Stimulated activated CD8-positive, alpha-beta memory T cell treated with anti-CD3 and anti-CD28 coated beads, Interleukin-4, amount 100 ng/mL, for 48 hours (primary cell): ENCODE results near the gene TNRC6B.
"Not testable (repeated sequence)": the region's sequence is repeated elsewhere in the genome, so short reads cannot be mapped to it uniquely, and the experiment has no call there.

Experiments
- DNase-seq: peaks from one replicate; pipeline ENCODE4 v3.0.0-alpha.2; 2020

TNRC6B gene, protein sequence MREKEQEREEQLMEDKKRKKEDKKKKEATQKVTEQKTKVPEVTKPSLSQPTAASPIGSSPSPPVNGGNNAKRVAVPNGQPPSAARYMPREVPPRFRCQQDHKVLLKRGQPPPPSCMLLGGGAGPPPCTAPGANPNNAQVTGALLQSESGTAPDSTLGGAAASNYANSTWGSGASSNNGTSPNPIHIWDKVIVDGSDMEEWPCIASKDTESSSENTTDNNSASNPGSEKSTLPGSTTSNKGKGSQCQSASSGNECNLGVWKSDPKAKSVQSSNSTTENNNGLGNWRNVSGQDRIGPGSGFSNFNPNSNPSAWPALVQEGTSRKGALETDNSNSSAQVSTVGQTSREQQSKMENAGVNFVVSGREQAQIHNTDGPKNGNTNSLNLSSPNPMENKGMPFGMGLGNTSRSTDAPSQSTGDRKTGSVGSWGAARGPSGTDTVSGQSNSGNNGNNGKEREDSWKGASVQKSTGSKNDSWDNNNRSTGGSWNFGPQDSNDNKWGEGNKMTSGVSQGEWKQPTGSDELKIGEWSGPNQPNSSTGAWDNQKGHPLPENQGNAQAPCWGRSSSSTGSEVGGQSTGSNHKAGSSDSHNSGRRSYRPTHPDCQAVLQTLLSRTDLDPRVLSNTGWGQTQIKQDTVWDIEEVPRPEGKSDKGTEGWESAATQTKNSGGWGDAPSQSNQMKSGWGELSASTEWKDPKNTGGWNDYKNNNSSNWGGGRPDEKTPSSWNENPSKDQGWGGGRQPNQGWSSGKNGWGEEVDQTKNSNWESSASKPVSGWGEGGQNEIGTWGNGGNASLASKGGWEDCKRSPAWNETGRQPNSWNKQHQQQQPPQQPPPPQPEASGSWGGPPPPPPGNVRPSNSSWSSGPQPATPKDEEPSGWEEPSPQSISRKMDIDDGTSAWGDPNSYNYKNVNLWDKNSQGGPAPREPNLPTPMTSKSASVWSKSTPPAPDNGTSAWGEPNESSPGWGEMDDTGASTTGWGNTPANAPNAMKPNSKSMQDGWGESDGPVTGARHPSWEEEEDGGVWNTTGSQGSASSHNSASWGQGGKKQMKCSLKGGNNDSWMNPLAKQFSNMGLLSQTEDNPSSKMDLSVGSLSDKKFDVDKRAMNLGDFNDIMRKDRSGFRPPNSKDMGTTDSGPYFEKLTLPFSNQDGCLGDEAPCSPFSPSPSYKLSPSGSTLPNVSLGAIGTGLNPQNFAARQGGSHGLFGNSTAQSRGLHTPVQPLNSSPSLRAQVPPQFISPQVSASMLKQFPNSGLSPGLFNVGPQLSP (N-terminal part only)

DNA sequence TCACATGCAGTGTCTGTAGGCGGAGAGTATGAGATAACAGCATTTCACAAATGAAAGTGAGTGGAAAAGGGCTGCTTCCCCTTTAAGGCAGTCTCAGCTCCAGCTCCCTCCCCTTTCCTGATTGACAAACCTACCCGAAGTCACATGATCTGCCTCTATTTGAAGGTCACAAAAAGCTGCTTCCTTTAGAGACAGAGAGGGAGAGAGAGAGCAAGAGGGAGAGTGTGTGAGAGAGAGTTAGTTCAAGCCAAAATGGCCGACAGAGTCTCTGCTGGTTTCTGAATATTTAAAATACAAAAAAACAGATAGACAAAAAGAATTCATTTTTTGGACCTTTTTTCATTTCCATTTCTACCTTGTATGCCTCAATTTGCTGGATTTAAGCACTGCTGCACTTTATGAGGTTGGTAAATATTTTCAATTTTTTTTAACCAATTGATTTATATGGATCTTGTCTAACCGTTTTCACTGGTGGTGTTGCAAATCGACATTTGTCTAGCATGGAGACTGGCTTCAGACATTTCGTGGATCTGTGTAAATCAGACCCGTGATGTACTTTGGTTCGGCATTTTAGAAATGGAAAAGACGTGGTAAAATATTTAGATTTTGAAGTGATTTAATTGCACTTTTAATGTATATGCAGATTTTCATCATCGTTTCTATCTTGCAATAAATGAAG lies at the start of gene TNRC6B:
TSS of gene TNRC6B (plus strand) at position 188 of the 679 bp plus-strand sequence. CDS start at position 399, 211 bp downstream.
- DNase-seq: peak; percentile 75

DNA sequence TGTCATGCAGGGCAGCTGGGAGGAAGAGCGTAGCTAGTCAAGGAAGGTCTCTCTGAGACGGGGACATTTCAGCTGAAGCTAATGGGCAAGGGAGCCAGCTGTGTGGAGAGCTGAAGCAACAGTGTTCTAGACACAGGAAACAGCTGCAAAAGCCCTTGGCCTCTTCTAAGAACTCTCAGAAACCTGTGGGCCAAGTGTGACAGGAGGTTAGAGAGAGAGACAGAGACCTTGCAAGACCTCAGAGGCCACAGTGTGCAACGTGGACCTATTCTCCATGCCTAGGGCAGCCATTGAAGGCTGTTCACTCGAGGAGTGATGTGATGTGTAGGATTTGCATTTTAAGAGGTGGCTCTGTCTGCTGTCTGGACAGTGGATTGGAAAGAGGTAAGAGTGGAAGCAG lies 48.7 kb upstream of the TNRC6B start:
- peak; percentile 33 for DNase-seq

DNA sequence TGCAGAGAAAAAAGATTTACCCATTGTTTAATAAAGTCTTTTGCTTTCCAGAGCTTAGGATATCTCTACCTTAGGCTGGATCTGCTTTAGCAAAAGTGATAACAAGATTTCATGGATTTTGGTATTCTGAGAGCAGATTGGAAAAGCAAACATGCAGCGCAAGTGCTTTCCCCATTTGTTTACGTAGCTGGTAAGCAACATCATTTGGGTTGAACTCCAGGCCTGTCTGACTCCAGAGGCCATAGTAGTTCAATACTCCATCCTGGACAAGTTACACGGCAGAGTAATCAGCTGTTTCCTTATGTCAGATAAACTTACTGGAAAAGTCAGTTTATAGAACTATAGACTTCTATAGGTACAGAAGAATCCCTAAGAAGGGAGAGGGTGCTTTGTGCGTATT lies 40.6 kb upstream of the TNRC6B start:
- no peak for DNase-seq

DNA sequence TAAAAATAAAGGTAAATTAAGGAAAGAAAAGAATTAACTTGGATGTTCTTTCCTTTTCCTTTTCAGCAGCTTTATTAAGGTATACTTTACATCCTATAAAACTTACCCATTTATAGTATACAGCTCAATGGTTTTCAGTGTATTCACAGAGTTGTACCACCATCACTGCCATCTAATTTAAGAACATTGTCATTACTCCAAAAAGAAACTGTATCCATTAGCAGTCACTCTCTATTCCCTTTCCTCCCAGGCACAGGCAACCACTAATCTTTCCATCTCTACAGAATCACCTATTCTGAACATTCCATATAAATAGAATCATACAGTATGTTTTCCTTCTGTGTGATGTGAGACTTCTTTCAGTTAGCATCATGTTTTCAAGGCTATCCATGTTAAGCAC lies 38.9 kb upstream of the TNRC6B start:
- DNase-seq: no peak

DNA sequence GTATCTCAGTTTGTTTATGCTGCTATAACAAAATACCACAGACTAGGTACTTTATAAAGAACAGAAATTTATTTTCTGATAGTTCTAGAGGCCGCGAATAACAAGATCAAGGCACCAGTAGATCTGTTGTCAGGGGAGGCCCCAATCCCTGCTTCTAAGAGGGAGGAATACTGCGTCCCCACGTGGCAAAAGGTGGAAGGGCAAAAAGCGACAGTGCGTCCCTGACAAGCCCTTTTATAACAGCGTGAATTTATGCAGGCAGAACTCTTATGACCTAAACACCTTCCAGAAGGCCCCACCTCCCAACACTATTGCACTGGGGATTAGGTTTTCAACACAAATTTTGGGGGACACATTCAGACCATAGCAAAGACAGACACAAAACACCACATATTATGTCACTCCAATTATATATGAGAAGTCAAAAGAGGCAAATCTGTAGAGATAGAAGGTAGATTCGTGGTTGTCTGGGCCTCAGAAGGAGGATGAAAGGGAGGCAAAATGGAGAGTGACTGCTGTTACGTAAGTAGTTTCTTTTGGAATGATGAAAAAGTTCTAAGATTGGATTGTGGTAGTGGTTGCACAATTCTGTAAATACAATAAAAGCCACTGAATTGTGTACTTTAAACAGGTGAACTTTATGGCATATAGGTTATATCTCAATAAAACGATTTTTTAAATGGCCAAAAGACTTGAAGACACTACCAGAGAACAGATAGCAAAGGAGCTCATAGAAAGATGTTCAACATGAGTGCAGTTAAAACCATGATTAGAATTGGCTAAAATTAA lies 30.1 kb upstream of the TNRC6B start:
- no peak for DNase-seq

DNA sequence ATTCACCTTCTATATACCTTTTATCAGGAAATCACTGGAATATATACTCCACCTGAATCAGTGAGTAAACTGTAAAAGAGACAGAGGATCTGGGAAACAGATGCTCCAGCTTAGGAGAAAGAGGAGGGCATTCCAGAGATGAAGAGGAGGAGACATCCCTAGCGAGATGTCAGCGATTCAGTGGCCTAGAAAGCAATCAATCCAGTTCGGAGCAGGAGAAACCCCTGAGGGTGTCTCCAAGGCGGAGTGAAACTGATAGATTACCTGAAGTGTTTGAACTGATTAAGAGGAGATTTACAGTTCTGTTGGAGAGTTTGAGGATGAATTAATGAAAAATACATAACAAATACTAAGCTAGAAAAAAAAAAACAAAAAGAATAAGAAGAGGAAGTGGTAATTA lies 24.5 kb upstream of the TNRC6B start:
- DNase-seq: no peak

DNA sequence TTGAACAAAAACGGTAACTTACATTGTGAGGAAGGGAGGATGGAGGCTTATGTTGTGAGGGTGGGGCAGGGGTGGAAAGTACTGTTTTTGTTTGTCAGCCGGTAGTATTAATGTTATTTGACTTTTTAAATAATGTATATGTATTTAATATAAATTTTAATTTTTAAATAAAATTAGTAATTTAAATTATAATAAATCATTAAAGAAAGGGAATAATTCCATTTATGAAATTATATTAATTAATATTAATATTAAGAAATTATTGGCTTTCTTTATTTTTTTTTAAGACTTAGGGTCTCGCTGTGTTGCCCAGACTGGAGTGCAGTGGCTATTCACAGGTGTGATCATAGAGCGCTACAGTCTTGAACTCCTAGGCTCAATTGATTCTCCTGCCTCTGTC lies 24.0 kb upstream of the TNRC6B start:
- no peak for DNase-seq

DNA sequence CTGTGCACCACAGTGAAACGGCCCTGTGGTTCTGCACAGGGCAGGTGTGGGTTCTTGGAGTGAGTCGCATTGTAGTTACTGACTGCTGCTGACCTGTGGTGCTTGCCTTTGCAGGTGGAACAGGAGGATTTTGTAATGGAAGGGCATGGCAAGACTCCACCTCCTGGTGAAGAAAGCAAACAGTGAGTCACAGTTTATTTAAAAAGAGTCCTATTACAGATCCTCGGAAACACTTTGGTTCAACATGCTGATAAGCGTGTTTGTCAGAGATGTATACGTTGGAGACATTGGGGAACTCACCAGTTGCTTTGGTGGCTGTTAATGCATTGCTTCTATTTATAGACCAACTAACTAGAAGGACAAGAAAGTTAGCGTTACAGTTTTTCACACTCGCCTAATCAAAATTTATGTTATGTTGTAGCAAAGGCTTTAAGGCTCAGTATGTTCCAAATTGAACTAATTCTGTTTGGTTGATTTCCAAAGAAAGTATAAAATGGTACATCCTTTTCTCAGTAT lies 21.7 kb upstream of the TNRC6B start:
- peak; percentile 37 for DNase-seq

DNA sequence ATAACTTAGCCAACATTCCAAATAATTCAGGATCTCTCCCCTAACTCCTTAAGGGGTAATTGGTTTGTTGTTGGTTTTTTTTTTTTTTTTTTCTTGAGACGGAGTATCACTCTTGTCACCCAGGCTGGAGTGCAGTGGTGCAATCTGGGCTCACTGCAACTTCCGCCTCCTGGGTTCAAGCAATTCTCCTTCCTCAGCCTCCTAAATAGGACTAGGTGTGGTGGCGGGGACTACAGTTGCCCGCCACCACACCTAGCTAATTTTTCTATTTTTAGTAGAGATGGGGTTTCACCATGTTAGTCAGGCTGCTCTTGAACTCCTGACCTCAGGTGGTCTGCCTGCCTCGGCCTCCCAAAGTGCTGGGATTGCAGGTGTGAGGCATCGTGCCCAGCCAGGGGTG lies 21.0 kb upstream of the TNRC6B start:
- not testable (repeated sequence) for DNase-seq

DNA sequence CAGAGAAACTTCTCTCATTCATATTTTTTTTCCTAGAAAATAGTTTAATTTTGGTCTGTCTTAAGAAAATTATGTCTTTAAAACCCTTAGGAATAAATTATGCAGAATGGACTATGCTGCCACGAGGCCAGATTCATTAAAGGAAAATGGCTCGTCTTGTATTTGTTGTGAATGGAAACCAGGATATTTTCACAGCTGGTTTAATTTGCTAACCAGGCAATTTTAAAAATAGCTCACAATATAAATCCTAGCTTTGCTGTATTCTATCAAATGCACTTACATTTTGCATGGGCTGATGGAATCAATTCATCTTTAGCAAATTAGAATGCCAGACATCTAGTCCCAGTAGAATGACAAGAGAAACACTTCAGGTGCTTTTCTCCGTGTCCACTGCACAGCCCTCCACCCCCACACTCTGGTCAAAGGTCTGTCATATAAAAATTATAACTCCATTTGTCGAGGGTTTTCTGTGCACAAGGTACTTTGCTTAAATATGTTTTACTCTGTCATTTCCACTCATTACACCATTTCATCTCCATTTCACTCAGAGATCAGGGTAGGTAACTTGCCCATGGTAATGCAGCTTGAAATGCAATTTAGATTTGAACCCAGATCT lies 20.3 kb upstream of the TNRC6B start:
- DNase-seq: no peak

DNA sequence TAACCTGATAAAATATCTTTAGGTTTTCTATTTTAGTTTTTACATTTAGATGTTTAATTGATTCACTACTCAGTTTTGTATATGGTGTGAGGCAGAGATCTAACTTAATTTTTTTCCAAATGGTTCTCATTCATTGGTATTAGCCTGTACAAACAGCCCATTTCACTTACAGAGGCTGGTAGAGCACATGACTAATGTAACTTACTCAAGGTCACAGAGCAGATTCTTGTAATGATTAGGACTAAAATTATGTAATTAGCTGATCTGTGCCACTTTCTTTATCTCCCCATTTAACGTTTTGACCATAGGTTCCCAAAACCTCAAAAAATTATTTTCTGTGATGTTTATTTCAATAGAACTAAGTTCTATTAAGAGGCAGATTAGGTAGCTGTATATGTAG lies 16.5 kb upstream of the TNRC6B start:
- no peak for DNase-seq

DNA sequence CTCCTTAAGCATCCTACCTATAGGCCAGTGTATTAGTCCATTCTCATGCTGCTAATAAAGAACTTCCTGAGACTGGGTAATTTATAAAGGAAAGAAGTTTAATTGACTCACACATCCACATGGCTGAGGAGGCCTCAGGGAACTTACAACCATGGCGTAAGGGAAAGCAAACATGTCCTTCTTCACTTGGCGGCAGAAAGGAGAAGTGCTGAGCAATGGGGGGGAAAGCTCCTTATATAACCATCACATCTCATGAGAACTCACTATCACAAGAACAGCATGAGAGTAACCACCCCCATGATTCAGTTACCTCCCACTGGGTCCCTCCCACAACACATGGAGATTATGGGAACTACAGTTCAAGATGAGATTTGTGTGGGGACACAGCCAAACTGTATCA lies 12.2 kb upstream of the TNRC6B start:
- not testable (repeated sequence) for DNase-seq

DNA sequence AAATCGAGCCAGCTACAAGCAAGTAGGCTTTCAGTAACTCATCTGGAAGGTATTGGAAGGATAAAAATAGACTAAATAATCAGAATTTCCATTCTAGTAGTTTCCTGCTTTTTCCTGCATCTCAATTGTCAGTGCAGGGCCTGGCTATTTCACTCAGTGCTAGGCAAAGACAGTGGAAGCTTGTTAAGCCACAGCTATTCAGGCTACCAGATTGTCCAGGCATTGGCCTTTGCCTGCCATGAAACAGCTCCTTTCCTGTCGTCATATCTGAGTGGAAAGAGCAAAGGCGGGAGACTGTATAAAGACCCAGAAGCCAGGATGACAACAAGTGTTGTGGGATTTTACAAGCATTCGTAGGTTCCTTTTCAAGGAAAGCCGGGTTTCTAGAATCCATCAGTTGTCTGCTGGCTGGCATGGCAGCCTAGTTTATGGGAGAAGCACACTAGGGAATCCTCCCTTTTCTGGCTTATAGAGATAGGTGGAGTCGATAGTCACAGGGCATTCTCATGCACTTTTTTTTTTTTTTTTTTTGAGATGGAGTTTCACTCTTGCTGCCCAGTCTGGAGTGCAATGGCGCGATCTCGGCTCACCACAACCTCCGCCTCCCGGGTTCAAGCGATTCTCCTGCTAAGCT lies 2.0 kb upstream of the TNRC6B start:
- no peak for DNase-seq

DNA sequence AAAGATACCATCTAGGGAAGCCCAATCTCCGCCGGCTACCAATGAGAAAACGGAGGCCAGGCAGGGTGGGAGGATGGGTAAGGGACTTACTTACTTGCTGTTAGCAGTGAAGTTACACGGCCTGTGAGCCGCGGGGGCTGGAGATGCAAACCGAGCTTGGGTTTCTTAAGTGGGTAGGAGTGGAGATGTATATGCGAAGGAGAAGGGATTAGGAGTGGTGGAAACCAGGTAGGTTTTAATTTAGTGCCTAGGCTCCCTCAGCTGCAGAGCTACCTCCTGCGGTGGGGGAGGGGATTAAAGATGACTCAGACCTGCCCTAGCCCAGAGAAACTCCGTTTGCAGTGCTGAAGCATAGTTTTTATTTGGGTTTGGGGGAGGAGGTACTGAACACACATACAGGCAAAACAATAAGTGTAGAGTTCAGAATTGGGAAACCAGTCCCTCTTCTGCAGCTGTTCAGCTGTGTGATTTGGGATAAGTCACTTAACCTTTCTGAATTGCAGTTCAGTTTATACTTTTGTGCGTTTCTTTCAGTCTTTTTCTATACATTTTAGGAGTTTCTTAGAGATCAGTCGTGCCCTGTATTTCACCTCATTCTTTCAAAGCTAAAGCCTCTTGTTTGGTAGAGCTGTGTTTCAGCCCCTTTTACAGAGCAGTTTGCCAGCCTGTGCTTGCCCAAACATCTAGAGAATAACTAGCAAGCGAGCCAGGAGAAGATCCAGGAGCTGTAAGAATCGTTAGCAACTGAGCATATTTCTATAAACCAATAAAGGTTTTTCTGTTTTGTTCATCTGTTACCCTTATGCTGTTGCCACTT lies 596 bp upstream of the TNRC6B start:
- peak; percentile 80 for DNase-seq

DNA sequence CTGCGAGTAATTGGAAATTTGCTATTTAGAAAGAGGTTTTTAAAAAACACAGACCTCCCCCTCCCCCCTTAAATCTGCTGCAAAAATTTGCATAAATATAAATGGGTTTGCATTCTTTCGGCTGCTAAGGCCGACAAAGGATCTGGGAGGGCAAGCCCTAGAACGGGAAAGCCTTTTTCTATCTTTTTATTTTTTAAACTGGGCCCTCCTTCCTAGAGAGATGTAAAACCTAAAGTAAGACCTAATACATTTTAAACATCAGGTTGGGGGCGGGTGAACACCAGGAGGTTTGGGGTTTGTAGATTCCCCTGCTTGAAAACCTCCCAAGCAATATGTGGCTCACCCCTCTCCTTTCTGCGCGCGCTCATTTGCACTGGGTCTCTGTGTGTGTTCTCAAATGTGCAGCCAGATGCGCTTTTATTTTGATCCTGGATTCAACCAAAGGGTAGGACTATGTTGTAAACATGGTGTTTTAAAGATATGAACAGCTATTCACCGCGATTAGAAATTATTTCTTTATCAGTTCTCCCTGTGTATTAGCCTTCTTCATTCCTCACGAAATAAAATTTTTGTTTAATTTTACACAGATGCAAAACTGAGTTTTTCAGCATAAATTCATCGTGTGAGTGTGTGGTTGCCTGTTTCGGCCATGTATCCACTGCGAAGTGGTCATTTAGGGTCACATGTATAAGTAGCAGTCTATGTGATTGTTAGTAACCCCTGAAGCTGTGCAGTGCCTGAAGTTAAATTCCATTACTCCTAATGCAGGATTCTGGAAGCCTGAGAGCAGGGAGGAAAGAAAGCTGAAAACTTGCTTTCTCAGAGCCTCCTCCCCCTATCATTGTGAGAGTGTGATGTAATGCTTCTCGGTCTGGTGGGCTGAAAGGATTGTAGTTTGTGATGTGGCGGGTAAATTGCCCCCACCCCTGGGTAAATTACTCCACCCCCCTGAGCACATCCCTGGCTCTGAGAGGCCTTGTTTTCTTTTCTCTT lies 988 bp downstream of the TNRC6B start:
- peak; percentile 62 for DNase-seq

DNA sequence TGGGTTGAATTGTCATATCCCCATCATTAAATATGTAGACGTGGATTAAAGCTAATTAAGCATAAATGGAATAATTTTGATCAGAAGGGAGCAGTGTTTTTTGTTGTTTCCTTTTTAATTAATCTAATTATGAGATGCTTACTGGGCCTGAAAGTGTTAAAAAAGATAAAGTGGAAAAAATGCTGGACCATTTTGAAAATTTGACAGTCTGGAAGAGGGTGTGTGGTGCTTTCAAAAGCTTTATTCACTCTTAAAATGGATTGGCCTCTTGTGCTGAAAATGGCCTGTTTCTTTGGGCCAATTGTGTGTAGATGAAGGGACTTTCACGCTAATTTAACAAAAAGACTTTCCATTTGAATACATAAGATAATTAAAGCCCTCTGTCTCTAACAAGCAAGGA lies 1.8 kb downstream of the TNRC6B start:
- DNase-seq: no peak

DNA sequence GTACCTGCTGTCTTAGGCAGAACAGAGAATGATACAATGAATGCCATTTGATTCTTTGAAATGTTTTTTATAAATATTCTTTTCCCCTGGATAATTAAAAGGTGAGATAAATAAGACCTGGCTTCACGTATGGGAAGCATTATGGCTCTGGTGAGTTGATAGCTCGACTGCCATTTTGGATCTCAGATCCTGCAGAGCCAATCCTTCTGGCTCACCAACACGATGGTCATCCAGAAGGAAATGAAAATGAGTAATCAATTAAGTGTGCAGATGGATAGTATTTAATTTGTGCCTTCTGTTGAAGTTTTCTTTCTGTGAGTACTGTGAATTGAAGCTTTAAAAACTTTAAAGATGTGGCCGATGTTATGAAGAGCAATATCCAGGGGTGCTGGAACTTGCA lies 2.7 kb downstream of the TNRC6B start:
- DNase-seq: no peak

DNA sequence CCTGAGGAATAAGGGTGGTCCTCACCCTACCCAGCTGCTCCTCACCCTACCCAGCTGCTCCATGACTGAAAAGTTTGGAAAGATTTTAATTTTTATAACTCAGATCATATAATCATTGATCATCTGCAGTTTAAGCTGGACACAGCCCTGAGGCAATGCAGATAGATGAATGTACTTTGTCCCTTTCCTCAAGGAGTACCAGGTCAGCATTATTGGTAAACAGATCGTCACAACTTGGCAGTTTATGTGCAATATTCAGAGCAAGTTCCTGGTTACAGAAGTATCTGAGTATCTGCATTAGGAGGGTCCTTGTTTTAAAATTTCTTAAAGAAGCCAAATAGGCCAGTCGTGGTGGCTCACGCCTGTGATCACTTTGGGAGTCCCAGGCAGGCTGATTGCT lies 3.6 kb downstream of the TNRC6B start:
- DNase-seq: no peak
